Uterus (tissue), 2 donors: ENCODE results near the gene USF2.

Source experiments
- POLR2A ChIP-seq, 2 donors: fragments of 450-650 bp; IDR thresholded peaks; one replicate each; pipeline ENCODE4 v1.6.1; 2016; ENCODE audit warnings: antibody characterized with exemption in 2 of 2, mild to moderate bottlenecking in 1 of 2, moderate library complexity in 1 of 2
- TF ChIP-seq, protein P1 (sequence below), 4 experiments: fragments of 200-600 bp in 2 of 4; fragments of 450-650 bp in 2 of 4; sonication (generic) in 2 of 4; IDR thresholded peaks; one replicate each; pipeline ENCODE4 v1.5.1; 2016 to 2019; ENCODE audit warnings: antibody characterized with exemption in 4 of 4, mild to moderate bottlenecking in 2 of 4, moderate library complexity in 1 of 4

- TF ChIP-seq, protein P1, sequence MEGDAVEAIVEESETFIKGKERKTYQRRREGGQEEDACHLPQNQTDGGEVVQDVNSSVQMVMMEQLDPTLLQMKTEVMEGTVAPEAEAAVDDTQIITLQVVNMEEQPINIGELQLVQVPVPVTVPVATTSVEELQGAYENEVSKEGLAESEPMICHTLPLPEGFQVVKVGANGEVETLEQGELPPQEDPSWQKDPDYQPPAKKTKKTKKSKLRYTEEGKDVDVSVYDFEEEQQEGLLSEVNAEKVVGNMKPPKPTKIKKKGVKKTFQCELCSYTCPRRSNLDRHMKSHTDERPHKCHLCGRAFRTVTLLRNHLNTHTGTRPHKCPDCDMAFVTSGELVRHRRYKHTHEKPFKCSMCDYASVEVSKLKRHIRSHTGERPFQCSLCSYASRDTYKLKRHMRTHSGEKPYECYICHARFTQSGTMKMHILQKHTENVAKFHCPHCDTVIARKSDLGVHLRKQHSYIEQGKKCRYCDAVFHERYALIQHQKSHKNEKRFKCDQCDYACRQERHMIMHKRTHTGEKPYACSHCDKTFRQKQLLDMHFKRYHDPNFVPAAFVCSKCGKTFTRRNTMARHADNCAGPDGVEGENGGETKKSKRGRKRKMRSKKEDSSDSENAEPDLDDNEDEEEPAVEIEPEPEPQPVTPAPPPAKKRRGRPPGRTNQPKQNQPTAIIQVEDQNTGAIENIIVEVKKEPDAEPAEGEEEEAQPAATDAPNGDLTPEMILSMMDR (IDR thresholded peaks at IDR 0.05) = no peak
- no peak for TF ChIP-seq POLR2A (IDR thresholded peaks at IDR 0.05)
Observed at GRCh38 chr19:35272954-35273649, 4.3 kb downstream of the USF2 start.
